ENCODE data around the gene RRAD. TPM values are rescaled to one million over a fixed set of nuclear protein-coding genes. Genes with fewer than 3 reads are reported as not detected.

The RRAD gene
- total RNA-seq, 1 experiment from 2014 or later = not detected

GRCh38 chr16:66886321-66886720 lies 39.0 kb downstream of the RRAD start:
- Histone ChIP-seq H3K79me2 (ENCODE audit: low read length) (peaks cover 46% of the 10 kb centered on the region), H3K9me3 (ENCODE audit: low read length) (no peaks in the 10 kb centered on the region), H3K27me3 (ENCODE audit: low read length) (no peaks in the 10 kb centered on the region), H3K9ac (ENCODE audit: low read length) (no peak overlapping the region), H3K4me3 (ENCODE audit: low read length) (no peak overlapping the region), H2AFZ (ENCODE audit: low read length) (no peak overlapping the region), H3K36me3 (ENCODE audit: insufficient read depth, low read length) (peaks cover 11% of the 10 kb centered on the region; the same call in 1 of the 2 replicates), H3K27ac (ENCODE audit: low read length) (no peak overlapping the region), H4K20me1 (ENCODE audit: insufficient read depth, low read depth, low read length) (no peaks in the 10 kb centered on the region), H3K4me2 (ENCODE audit: low read depth, low read length, poor library complexity, severe bottlenecking) (no peak overlapping the region), H3K4me1 (ENCODE audit: low read length) (peaks cover 9% of the 10 kb centered on the region), H3K9me2 (replicated peaks; ENCODE audit: insufficient read depth, low read length) (no peaks in the 10 kb centered on the region)
- no peak for DNase-seq

- no peak overlapping the region for H3K27ac ChIP-seq (ENCODE audit: low read length)
- no peaks in the 10 kb centered on the region for H3K9me3 ChIP-seq (ENCODE audit: low read length)
- H3K9me2 ChIP-seq (replicated peaks; ENCODE audit: insufficient read depth, low read length) = no peaks in the 10 kb centered on the region
- peaks cover 11% of the 10 kb centered on the region; the same call in 1 of the 2 replicates for H3K36me3 ChIP-seq (ENCODE audit: insufficient read depth, low read length)
- no peak overlapping the region for H3K4me2 ChIP-seq (ENCODE audit: low read depth, low read length, poor library complexity, severe bottlenecking)
- H3K9ac ChIP-seq (ENCODE audit: low read length) = no peak overlapping the region
- no peak overlapping the region for H3K4me3 ChIP-seq (ENCODE audit: low read length)
- no peaks in the 10 kb centered on the region for H3K27me3 ChIP-seq (ENCODE audit: low read length)
- no peak overlapping the region for H2AFZ ChIP-seq (ENCODE audit: low read length)
- no peaks in the 10 kb centered on the region for H4K20me1 ChIP-seq (ENCODE audit: insufficient read depth, low read depth, low read length)
- H3K79me2 ChIP-seq (ENCODE audit: low read length) = peaks cover 53% of the 10 kb centered on the region
- no peak for DNase-seq
- H3K4me1 ChIP-seq (ENCODE audit: low read length) = peaks cover 9% of the 10 kb centered on the region
Observed at GRCh38 chr16:66885491-66885890, 39.8 kb downstream of the RRAD start.

- Histone ChIP-seq H3K79me2 (ENCODE audit: low read length) (peaks cover 53% of the 10 kb centered on the region), H3K27ac (ENCODE audit: low read length) (no peak overlapping the region), H3K4me1 (ENCODE audit: low read length) (peaks cover 23% of the 10 kb centered on the region), H2AFZ (ENCODE audit: low read length) (no peak overlapping the region), H3K4me3 (ENCODE audit: low read length) (no peak overlapping the region), H3K9me3 (ENCODE audit: low read length) (no peaks in the 10 kb centered on the region), H3K4me2 (ENCODE audit: low read depth, low read length, poor library complexity, severe bottlenecking) (no peak overlapping the region), H3K36me3 (ENCODE audit: insufficient read depth, low read length) (peaks cover 11% of the 10 kb centered on the region; the same call in 1 of the 2 replicates), H3K27me3 (ENCODE audit: low read length) (no peaks in the 10 kb centered on the region), H4K20me1 (ENCODE audit: insufficient read depth, low read depth, low read length) (no peaks in the 10 kb centered on the region), H3K9ac (ENCODE audit: low read length) (no peak overlapping the region), H3K9me2 (replicated peaks; ENCODE audit: insufficient read depth, low read length) (no peaks in the 10 kb centered on the region)
- no peak for DNase-seq
Observed at GRCh38 chr16:66882702-66883101, 42.6 kb downstream of the RRAD start.

GRCh38 chr16:66881964-66882508 lies 43.3 kb downstream of the RRAD start:
- Histone ChIP-seq H3K9me2 (replicated peaks; ENCODE audit: insufficient read depth, low read length) (no peaks in the 10 kb centered on the region), H3K4me3 (ENCODE audit: low read length) (peak overlapping the region; percentile 98), H3K27ac (ENCODE audit: low read length) (no peak overlapping the region), H3K27me3 (ENCODE audit: low read length) (no peaks in the 10 kb centered on the region), H3K9me3 (ENCODE audit: low read length) (no peaks in the 10 kb centered on the region), H3K9ac (ENCODE audit: low read length) (peak overlapping the region; percentile 66), H3K36me3 (ENCODE audit: insufficient read depth, low read length) (peaks cover 11% of the 10 kb centered on the region; the same call in 1 of the 2 replicates), H3K4me1 (ENCODE audit: low read length) (peaks cover 23% of the 10 kb centered on the region), H3K4me2 (ENCODE audit: low read depth, low read length, poor library complexity, severe bottlenecking) (peak overlapping the region; percentile 96), H2AFZ (ENCODE audit: low read length) (no peak overlapping the region), H4K20me1 (ENCODE audit: insufficient read depth, low read depth, low read length) (no peaks in the 10 kb centered on the region), H3K79me2 (ENCODE audit: low read length) (peaks cover 53% of the 10 kb centered on the region)
- DNase-seq = no peak

- H3K4me3 ChIP-seq (ENCODE audit: low read length) = peak overlapping the region; percentile 98
- DNase-seq = no peak
- no peak overlapping the region for H3K27ac ChIP-seq (ENCODE audit: low read length)
- H3K9me3 ChIP-seq (ENCODE audit: low read length) = no peaks in the 10 kb centered on the region
- H4K20me1 ChIP-seq (ENCODE audit: insufficient read depth, low read depth, low read length) = no peaks in the 10 kb centered on the region
- peaks cover 23% of the 10 kb centered on the region for H3K4me1 ChIP-seq (ENCODE audit: low read length)
- no peaks in the 10 kb centered on the region for H3K27me3 ChIP-seq (ENCODE audit: low read length)
- no peaks in the 10 kb centered on the region for H3K9me2 ChIP-seq (replicated peaks; ENCODE audit: insufficient read depth, low read length)
- H3K36me3 ChIP-seq (ENCODE audit: insufficient read depth, low read length) = peaks cover 11% of the 10 kb centered on the region; the same call in 1 of the 2 replicates
- H3K4me2 ChIP-seq (ENCODE audit: low read depth, low read length, poor library complexity, severe bottlenecking) = peak overlapping the region; percentile 96
- no peak overlapping the region for H2AFZ ChIP-seq (ENCODE audit: low read length)
- peak overlapping the region; percentile 66 for H3K9ac ChIP-seq (ENCODE audit: low read length)
- peaks cover 50% of the 10 kb centered on the region for H3K79me2 ChIP-seq (ENCODE audit: low read length)
Observed at GRCh38 chr16:66881560-66881959, 43.8 kb downstream of the RRAD start.

GRCh38 chr16:66881014-66881417 lies 44.3 kb downstream of the RRAD start:
- Histone ChIP-seq H3K27me3 (ENCODE audit: low read length) (no peaks in the 10 kb centered on the region), H3K4me2 (ENCODE audit: low read depth, low read length, poor library complexity, severe bottlenecking) (peak overlapping the region; percentile 96), H2AFZ (ENCODE audit: low read length) (peak overlapping the region; percentile 86), H4K20me1 (ENCODE audit: insufficient read depth, low read depth, low read length) (no peaks in the 10 kb centered on the region), H3K9ac (ENCODE audit: low read length) (peak overlapping the region; percentile 90), H3K9me2 (replicated peaks; ENCODE audit: insufficient read depth, low read length) (no peaks in the 10 kb centered on the region), H3K4me3 (ENCODE audit: low read length) (peak overlapping the region; percentile 98), H3K79me2 (ENCODE audit: low read length) (peaks cover 46% of the 10 kb centered on the region), H3K9me3 (ENCODE audit: low read length) (no peaks in the 10 kb centered on the region), H3K4me1 (ENCODE audit: low read length) (peaks cover 23% of the 10 kb centered on the region), H3K27ac (ENCODE audit: low read length) (peak overlapping the region; percentile 14; the same call in 1 of the 2 replicates), H3K36me3 (ENCODE audit: insufficient read depth, low read length) (peaks cover 11% of the 10 kb centered on the region; the same call in 1 of the 2 replicates)
- DNase-seq = peak; percentile 66

- H3K27me3 ChIP-seq (ENCODE audit: low read length) = no peaks in the 10 kb centered on the region
- H3K4me3 ChIP-seq (ENCODE audit: low read length) = peak within 1 kb of the TSS; percentile 98
- peak within 1 kb of the TSS; percentile 86 for H2AFZ ChIP-seq (ENCODE audit: low read length)
- H3K9ac ChIP-seq (ENCODE audit: low read length) = peak within 1 kb of the TSS; percentile 90
- H3K9me3 ChIP-seq (ENCODE audit: low read length) = no peaks in the 10 kb centered on the region
- peaks cover 40% of the 10 kb centered on the region for H3K79me2 ChIP-seq (ENCODE audit: low read length)
- H3K4me1 ChIP-seq (ENCODE audit: low read length) = peaks cover 24% of the 10 kb centered on the region
- DNase-seq = peak; percentile 98
- H3K9me2 ChIP-seq (replicated peaks; ENCODE audit: insufficient read depth, low read length) = no peaks in the 10 kb centered on the region
- H3K36me3 ChIP-seq (ENCODE audit: insufficient read depth, low read length) = peaks cover 11% of the 10 kb centered on the region; the same call in 1 of the 2 replicates
- no peaks in the 10 kb centered on the region for H4K20me1 ChIP-seq (ENCODE audit: insufficient read depth, low read depth, low read length)
- H3K4me2 ChIP-seq (ENCODE audit: low read depth, low read length, poor library complexity, severe bottlenecking) = peak within 1 kb of the TSS; percentile 96
- H3K27ac ChIP-seq (ENCODE audit: low read length) = peak within 1 kb of the TSS; percentile 14; the same call in 1 of the 2 replicates
Observed at GRCh38 chr16:66880288-66881013, 44.9 kb downstream of the RRAD start, which contains the start of gene PDP2. PDP2 (plus strand) TSS chr16:66880515; CDS start chr16:66884285, 3,770 bp downstream.

- Histone ChIP-seq H4K20me1 (ENCODE audit: insufficient read depth, low read depth, low read length) (no peaks in the 10 kb centered on the region), H3K79me2 (ENCODE audit: low read length) (peaks cover 22% of the 10 kb centered on the region), H3K4me1 (ENCODE audit: low read length) (peaks cover 30% of the 10 kb centered on the region), H3K27ac (ENCODE audit: low read length) (no peak overlapping the region), H3K4me2 (ENCODE audit: low read depth, low read length, poor library complexity, severe bottlenecking) (no peak overlapping the region), H3K36me3 (ENCODE audit: insufficient read depth, low read length) (no peaks in the 10 kb centered on the region), H3K27me3 (ENCODE audit: low read length) (no peaks in the 10 kb centered on the region), H2AFZ (ENCODE audit: low read length) (no peak overlapping the region), H3K9ac (ENCODE audit: low read length) (no peak overlapping the region), H3K4me3 (ENCODE audit: low read length) (no peak overlapping the region), H3K9me2 (replicated peaks; ENCODE audit: insufficient read depth, low read length) (no peaks in the 10 kb centered on the region), H3K9me3 (ENCODE audit: low read length) (no peaks in the 10 kb centered on the region)
- DNase-seq = no peak
Observed at GRCh38 chr16:66878067-66878466, 47.3 kb downstream of the RRAD start.

Data from Karpas-422 (cell line).